Endothelial cell of hepatic sinusoid (primary cell): ENCODE data around the gene HNRNPUL1.

Experiments used
- in situ Hi-C: cut with HindIII; loops from 2 replicates; pipeline ENCODE4 v1.10.0; 2017; ENCODE audit warnings: low sequenced_read_pairs

The HNRNPUL1 gene

GRCh38 chr19:41233748-41234240 is 30.4 kb upstream of the HNRNPUL1 start:
- in situ Hi-C loops = no loop called here

DNA sequence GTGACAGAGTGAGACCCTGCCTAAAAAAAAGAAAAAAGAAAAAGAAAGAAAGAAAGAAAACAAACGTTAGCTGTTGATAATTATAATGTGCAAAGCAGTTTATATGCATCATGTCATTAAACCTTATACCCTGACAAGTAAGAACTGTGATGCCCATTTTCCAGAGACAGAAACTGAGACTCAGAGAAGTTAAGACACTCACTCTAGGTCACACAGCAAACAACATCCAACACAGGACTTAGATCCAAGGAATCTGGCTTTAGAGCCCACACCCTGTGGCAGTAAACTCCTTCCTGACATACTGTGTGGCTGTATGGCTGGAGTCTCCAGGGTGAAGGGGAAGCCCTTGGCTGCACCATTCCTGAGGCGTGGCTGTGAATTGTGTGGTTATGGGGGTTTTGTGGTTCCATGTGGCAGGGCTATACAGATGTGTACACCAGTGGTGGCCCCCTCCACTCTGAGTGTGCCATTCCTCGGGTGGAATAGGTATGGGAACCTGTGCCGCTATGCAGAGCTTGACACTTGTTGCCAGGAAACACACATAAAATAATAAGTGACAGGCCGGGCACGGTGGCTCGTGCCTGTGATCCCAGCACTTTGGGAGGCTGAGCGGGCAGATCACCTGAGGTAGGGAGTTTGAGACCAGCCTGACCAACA is 29.5 kb upstream of the HNRNPUL1 start:
- in situ Hi-C loops = no loop called here

DNA sequence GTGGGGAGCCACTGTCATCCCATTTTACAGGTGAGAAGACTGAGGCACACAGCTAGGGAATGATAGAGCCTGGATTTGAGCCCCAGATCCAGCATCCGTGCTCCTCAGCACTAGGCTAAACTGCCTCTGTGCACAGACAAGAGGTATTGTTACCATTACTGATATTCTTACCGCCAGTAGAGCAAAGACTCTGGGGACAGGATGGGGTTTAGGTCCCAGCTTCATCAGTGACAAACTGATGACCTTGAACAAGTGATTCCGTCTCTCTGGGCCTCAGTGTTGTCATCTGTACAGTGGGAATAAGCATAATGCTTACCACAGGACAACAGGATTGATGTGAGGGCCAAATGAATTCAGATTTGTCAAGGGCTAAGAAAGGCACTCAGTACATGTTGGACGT is 28.7 kb upstream of the HNRNPUL1 start:
- in situ Hi-C loops = no loop called here

DNA sequence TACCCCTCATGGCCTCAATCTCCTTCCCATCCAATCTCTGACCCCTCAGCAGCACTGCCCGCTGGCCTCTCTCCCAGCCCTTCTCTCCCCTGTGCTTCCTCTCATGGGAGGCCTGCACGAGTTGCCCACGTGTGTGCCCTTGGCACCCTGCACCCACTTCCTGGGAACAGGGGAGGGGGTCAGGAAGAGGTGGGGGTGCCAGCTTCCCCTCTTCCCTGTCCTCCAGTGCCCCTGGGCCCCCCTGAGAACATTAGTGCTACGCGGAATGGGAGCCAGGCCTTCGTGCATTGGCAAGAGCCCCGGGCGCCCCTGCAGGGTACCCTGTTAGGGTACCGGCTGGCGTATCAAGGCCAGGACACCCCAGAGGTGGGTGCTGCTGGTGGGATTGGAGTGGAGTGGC is 25.9 kb upstream of the HNRNPUL1 start:
- in situ Hi-C loops = no loop called here

DNA sequence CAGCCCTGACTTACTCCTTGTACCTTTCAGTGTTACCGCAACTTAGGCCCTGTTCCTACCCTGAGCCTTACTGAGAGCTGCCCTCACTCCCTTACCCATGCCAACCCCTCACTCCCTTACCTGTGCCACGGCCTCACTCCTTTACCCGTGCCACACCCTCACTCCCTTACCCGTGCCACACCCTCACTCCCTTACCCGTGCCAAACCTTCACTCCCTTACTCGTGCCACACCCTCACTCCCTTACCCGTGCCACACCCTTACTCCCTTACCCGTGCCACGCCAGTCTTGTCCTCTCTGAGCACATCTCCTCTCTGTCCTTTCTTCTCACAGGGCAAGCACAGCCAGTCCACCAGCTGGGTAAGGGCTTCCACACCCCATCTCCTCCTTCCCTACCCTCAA is 24.8 kb upstream of the HNRNPUL1 start:
- in situ Hi-C loops = no loop called here

DNA sequence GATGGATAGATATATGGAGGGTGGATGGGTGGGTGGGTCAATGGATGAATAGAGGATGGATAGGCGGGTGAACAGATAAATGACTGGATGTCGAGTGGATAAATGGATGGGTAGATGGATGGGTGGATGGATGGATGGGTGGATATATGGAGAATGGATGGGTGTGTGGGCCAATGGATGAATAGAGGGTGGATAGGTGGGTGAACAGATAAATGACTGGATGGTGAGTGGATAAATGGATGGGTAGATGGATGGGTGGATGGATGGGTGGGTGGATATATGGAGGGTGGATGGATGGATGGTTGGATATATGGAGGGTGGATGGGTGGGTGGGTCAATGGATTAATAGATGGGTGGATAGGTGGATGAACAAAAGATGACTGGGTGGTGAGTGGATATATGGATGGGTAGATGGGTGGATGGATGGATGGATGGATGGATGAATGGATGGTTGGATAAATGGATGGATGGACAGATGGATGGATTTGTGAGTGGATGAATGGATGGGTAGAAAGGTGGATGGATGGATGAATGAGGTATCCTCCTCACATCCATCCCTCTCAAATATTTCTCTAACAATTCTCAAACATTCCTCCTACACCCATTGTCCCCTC is 24.1 kb upstream of the HNRNPUL1 start:
- in situ Hi-C loops = no loop called here

DNA sequence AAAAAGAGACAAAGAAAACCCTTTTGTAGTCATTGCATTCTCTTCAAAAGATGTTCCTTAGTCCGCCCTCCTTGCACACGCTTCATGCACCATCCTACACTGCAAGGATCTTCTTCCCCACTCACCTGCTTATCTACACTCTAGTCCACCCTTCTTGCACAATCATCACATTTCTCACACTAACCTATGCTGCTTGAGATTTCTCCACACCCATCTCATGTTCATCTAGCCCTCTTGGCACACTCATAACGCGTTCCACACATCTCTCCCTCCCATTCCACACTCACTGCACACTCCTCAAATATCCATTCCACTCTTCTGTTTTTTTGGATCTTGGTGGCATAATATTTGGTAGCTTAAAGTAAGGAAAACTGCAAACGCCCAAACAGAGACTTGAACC is 22.3 kb upstream of the HNRNPUL1 start:
- in situ Hi-C loops = no loop called here

- in situ Hi-C loops = no loop called here
Observed at GRCh38 chr19:41244117-41244516, 20.1 kb upstream of the HNRNPUL1 start.

DNA sequence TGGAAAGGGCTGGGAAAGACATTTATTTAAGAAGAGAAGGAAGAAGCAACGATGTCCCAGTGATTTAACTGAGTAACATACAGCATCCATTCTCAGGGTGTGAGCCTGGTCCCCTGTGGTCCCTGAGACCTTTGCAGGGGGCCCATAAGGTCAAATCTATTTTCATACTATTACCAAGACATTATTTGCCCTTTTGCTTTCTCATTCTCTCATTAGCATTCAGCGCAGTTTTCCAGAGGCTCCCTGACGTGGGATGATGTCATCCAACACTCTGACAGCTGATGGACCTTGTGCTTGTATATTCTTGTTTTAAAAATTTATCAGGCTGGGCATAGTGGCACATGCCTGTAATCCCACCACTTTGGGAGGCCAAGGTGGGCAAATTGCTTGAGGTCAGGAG is 18.3 kb upstream of the HNRNPUL1 start:
- in situ Hi-C loops = no loop called here

- in situ Hi-C loops = no loop called here
Observed at GRCh38 chr19:41248895-41249294, 15.3 kb upstream of the HNRNPUL1 start.

DNA sequence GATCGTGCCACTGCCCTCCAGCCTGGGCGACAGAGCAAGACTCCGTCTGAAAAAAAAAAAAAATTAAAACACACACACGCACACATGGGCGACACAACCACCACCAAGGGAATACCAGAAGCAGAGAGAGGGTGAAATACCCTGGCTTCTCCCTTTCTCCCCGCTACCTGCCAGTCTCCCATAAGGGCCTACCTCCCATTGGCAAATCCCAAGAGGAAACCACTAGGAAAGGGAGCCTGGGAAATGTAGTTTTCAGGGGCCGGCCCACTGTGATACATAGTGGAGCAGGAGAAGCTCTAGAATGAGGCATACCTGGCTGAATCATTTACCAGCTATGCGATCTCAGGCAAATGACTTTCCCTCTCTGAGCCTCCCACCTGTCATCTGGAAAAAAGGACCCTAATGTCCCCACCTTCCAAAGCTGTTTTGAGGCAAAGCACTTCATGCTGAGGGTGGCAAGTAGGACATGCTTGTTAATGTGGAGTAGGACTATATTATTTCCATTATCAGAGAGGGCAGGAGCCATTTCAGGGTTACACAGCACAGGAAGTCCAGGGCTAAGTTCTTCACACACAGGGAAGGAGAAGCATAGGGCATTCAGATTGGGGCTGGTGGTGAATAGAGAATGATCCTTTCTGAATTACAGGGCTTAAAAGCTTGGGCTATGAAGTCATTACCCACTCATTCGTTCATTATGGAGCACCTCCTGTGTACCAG is 14.3 kb upstream of the HNRNPUL1 start:
- in situ Hi-C loops = no loop called here

DNA sequence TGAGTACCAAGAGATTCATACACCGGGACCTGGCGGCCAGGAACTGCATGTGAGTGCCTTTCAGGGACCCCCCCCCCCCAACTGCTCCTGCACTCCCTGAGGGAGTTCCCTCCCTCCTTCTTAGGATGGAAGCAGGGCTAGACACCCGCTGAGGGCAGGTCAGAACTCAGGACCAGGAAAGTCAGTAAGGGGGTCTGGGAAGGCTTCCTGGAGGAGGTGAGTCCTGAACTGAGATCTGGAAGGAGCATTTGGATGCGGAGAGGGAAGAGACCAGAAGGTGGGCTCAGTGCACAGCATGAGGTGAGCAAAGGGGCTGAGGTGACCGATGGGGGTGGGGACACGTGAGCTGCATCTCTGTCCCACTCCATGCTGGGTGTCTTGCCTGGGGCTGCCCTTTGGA is 10.5 kb upstream of the HNRNPUL1 start:
- in situ Hi-C loops = no loop called here

DNA sequence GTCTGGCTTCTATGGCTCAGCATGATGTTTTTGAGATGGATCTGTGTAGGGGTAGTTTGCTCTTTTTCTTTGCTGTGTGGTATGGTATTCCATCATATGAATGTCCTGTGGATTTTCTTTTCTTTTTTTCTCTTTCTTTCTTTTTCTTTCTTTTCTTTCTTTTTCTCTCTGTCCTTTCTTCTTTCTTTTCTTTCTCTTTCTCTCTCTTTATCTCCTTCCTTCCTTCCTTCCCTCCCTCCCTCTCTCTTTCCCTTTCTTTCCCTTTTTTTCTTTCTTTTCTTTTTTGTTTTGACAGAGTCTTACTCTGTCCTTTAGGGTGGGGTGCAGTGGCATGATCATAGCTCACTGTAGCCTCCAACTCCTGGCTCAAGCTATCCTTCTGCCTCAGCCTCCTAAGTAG is 9.0 kb upstream of the HNRNPUL1 start:
- in situ Hi-C loops = no loop called here

- in situ Hi-C loops = loop anchor here (10.0 kb wide), 1 partner anchor 87 kb away; no protein-coding TSS in a partner anchor
Observed at GRCh38 chr19:41261474-41262190, 2.5 kb upstream of the HNRNPUL1 start.

- in situ Hi-C loops = loop anchor here (10.0 kb wide), 1 partner anchor 88 kb away; no protein-coding TSS in a partner anchor
Observed at GRCh38 chr19:41263042-41263849, 926 bp upstream of the HNRNPUL1 start.

GRCh38 chr19:41264581-41265394 is 616 bp downstream of the HNRNPUL1 start:
- in situ Hi-C loops = loop anchor here (10.0 kb wide), 1 partner anchor 90 kb away; no protein-coding TSS in a partner anchor

GRCh38 chr19:41265395-41266153 is 1.4 kb downstream of the HNRNPUL1 start:
- in situ Hi-C loops = loop anchor here (10.0 kb wide), 1 partner anchor 91 kb away; no protein-coding TSS in a partner anchor

- in situ Hi-C loops = loop anchor here (10.0 kb wide), 1 partner anchor 94 kb away; no protein-coding TSS in a partner anchor
Observed at GRCh38 chr19:41269055-41269454, 4.9 kb downstream of the HNRNPUL1 start.

DNA sequence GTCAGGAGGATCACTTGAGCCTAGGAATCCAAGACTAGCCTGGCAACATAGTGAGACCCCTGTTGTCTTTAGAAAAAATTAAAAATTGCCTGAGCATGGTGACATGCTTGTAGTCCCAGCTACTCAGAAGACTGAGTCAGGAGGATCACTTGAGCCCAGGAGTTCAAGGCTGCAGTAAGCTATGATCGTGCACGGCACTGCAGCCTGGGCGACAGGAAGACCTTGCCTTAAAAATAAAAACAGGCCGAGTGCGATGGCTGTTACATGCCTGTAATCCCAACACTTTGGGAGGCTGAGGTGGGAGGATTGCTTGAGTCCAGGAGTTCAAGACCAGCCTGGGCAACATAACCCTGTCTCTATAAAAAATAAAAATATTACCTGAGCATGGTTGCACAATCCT is 5.4 kb downstream of the HNRNPUL1 start:
- in situ Hi-C loops = loop anchor here (10.0 kb wide), 1 partner anchor 95 kb away; no protein-coding TSS in a partner anchor
